RWPE1 (cell line): Measurements from ENCODE around the gene PDE4A.
A peak's percentile ranks its signal among the peaks of the same experiment; 100 is the strongest.
"Not testable (repeated sequence)": the region's sequence is repeated elsewhere in the genome, so short reads cannot be mapped to it uniquely, and the experiment has no call there.

ENCODE experiments used
- CTCF ChIA-PET: fragments of 350-600 bp; sonication (Branson Sonifier 250); formaldehyde crosslinking; extraction: SDS; loops from one replicate; lab custom pipeline; 2021; lab: Yijun Ruan, JAX
- POLR2A ChIA-PET: fragments of 400-600 bp; formaldehyde crosslinking; extraction: SDS; loops from one replicate; lab custom pipeline; 2020; ENCODE audit warnings: antibody characterized with exemption; ENCODE audit not compliant: low non-redundant PET; lab: Yijun Ruan, JAX
- DNase-seq: peaks from one replicate; pipeline ENCODE4 v3.0.0; 2012; ENCODE audit warnings: low spot score
- H3K27ac ChIP-seq: fragments of 450-650 bp; 2 replicates; pipeline ENCODE4 v1.5.1; 2017
- CTCF ChIP-seq: fragments of 450-650 bp; conservative IDR thresholded peaks from 2 replicates; pipeline ENCODE4 v1.5.1; 2017; ENCODE audit warnings: low read depth, mild to moderate bottlenecking

Gene PDE4A

DNA sequence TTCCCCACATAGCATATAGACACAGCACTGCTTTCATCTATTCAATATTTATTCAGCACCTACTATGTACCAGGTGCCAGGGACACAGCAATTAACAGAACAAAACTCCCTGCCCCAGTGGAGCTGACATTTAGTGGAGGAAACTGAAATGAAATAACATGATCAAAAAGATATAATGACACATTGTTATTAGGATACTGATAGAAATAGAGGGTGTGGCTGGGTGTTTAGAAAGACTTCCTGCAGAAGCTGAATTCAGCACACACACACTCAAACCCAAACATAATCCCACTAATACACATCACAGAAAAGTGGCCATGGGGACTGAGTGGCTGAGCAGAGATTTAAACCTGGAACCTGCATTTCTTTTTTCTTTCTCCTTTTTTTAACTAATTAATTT is 13.2 kb upstream of the PDE4A start:
- CTCF ChIA-PET = interaction anchor here (0.6 to 1.2 kb wide), 2 partner anchors 16 to 18 kb away, joined by 3 to 5 read pairs; no protein-coding TSS in a partner anchor

GRCh38 chr19:10408511-10409283 is 11.6 kb upstream of the PDE4A start:
- no peak for DNase-seq
- POLR2A ChIA-PET = no interaction called here
- H3K27ac ChIP-seq = no peak overlapping the region
- CTCF ChIA-PET = interaction anchor here (0.6 kb wide), 1 partner anchor 20 kb away, joined by 3 read pairs; no protein-coding TSS in a partner anchor
- TF ChIP-seq CTCF = no peak

More for the DNA sequence above, 13.2 kb upstream of the PDE4A start:
- DNase-seq = no peak
- POLR2A ChIA-PET = no interaction called here
- no peak overlapping the region for H3K27ac ChIP-seq
- no peak for TF ChIP-seq CTCF

- CTCF ChIA-PET = interaction anchor here (0.7 to 0.8 kb wide), 2 partner anchors 10 to 63 kb away, joined by 3 to 4 read pairs; no protein-coding TSS in a partner anchor
- POLR2A ChIA-PET, H3K27ac ChIP-seq, DNase-seq: not testable (repeated sequence)
Observed at GRCh38 chr19:10411224-10411623, 9.1 kb upstream of the PDE4A start.

GRCh38 chr19:10412257-10412977 is 7.9 kb upstream of the PDE4A start:
- ChIA-PET POLR2A (no interaction called here), CTCF (interaction anchor here (0.7 to 1.3 kb wide), 3 partner anchors 8 to 108 kb away, joined by 3 to 4 read pairs (median 4); no protein-coding TSS in a partner anchor)
- DNase-seq = no peak
- H3K27ac ChIP-seq = no peak overlapping the region
- no peak for TF ChIP-seq CTCF

- peak overlapping the region; percentile 18; the same call in 1 of the 2 replicates for H3K27ac ChIP-seq
- POLR2A ChIA-PET = no interaction called here
- CTCF ChIA-PET = interaction anchor here (0.5 to 3.3 kb wide), 12 partner anchors 10 to 218 kb away, joined by 3 to 32 read pairs (median 4); partner anchors contain the start of gene CDC37
- no peak for DNase-seq
- no peak for TF ChIP-seq CTCF
Observed at GRCh38 chr19:10416083-10416379, 4.3 kb upstream of the PDE4A start.

DNA sequence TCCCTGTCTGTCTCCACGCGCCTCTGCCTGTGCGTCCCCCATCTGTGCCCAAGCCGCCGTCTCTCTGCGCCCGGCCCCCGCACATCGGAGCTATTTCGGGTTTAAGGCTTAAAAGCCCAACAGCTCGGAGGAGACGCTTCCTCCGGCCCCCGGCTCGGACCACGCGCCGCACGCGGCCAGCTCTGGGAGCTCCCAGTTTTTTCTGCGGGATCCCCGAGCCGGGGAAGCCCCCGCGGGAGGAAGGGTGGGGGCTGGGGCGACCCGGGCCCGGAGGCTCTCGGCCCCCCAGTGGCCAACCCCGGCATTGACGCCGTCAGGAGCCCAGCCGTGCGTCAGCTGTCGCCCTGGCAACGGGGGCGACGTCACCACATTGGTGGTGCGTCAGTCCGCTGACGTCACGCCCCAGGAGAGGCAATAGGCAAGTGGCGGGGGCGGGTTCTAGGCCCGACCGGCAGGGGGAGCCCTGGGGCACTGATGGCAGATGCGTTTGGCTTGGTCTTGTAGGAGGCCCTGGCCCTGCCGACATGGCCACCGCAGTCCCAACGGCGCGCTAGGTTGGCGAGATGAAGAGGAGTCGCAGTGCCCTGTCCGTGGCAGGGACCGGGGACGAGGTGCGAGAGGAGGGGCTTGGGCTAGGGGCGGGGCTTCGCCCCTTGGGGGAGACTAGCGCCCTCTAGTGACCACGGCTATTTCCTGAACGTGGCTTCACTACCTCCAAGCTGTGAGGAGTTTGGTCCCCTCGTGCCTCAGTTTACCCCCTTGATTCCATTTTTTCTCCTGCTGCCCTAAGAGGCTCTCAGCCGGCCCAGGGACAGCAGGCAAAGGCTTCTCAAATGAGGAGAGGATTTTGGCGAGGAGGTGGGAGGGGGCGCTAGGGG is 3.7 kb upstream of the PDE4A start:
- H3K27ac ChIP-seq = peak overlapping the region; percentile 18; the same call in 1 of the 2 replicates
- DNase-seq = peak; percentile 90
- ChIA-PET CTCF (interaction anchor here (0.5 to 3.3 kb wide), 25 partner anchors 9 to 660 kb away, joined by 3 to 32 read pairs (median 4); partner anchors contain the start of genes CDC37, ICAM5 and KRI1), POLR2A (no interaction called here)
- TF ChIP-seq CTCF = peak; percentile 93
